Putamen (tissue), 1 donor: ENCODE measurements around the gene NCOR2.
A peak's percentile ranks its signal among the peaks of the same experiment; 100 is the strongest.

ENCODE experiments used
- DNase-seq: peaks from one replicate; pipeline ENCODE4 v3.0.0-alpha.2; 2016; ENCODE audit warnings: low spot score

Gene NCOR2

GRCh38 chr12:124559182-124560017 lies 8.0 kb downstream of the NCOR2 start:
- DNase-seq, result no peak

GRCh38 chr12:124558313-124558712 lies 9.1 kb downstream of the NCOR2 start:
- DNase-seq, result no peak

GRCh38 chr12:124557518-124558223 lies 9.7 kb downstream of the NCOR2 start:
- no peak for DNase-seq

DNA sequence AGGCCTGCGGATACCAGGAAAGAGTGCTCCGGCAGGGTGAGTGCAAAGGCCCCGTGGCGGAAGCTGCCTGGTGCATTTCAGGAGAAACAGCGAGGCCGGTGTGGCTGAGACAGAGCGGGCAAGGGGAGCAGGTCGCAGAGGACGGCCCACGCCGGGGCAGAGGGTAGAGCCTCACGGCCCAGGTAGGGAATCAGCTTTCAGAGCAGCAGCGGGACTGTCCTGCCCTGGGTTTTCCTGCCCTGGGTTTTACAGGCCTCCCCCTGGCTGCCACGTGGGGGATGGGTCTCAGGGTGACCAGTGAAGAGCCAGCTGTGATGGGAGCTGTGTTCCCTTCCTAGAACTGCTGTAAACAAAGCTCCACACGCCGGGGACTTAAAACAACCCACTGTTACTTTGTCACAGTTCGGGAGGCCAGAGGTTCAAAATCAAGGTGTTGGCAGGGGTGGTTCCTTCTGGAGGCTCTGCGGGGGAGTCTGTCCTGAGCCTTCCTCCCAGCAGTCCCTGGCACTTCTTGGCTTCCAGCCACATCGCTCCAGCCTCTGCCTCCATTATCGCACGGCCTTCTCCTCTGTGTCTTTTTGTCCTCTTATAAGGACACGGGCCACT lies 10.4 kb downstream of the NCOR2 start:
- peak; percentile 58 for DNase-seq

- no peak for DNase-seq
Measured at GRCh38 chr12:124556074-124556466, 11.3 kb downstream of the NCOR2 start.

- DNase-seq, result no peak
Measured at GRCh38 chr12:124555168-124556073, 12.0 kb downstream of the NCOR2 start.

DNA sequence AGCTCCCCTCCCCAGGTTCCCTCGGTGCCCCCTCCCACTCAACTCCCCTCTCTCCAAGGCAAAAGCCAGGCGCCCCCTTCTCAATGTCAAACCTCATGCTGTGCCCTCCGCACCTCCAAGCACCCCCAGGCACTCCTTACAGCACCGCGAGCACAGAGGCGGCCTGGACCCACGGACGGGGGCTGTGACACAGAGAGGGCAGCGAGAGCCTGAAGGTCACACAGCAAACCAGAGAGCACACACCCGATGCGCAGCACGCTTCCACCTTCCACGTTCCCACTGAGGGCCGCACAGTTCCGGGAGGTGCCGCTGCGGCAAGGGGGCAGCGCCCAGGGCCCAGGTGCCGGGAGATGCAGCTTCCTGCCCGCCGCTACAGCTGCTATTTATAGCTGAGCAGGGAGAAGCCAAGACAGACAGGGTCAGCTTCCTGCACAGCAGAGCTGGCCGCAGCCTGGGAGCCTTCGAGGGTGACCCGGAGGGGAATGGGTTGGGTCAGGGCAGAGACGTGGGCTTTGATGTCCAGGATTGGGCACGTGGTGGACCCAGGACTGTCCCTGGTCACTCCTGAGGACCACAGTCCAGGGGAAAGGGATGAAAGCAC lies 12.9 kb downstream of the NCOR2 start:
- DNase-seq, result no peak

DNA sequence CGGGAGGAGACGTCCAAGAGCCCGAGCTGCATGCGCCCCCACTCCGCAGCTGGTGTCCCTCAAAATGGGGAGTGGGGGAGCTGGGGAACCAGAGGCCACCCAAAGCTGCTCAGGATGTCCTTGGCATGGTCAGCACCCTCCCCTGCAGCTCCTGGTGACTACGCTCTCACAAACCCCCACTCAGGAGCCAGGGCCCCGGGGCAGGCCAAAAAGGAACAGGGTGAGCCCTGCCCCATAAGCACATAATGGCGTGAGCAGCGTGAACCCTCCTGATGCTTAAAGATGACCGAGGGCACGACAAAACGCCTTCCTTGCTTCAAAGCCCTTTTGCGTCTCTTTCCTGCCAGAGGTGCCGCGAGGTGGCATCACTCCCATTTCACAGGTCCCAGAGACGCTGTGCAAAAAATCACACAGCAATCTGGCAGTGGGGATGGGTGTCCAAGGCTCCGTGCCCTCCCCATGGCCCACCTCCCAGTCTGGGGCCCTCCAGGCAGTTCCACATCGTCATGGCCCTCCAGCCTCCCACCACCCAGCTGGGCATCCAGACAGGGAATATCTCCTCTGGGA lies 13.5 kb downstream of the NCOR2 start:
- no peak for DNase-seq

DNA sequence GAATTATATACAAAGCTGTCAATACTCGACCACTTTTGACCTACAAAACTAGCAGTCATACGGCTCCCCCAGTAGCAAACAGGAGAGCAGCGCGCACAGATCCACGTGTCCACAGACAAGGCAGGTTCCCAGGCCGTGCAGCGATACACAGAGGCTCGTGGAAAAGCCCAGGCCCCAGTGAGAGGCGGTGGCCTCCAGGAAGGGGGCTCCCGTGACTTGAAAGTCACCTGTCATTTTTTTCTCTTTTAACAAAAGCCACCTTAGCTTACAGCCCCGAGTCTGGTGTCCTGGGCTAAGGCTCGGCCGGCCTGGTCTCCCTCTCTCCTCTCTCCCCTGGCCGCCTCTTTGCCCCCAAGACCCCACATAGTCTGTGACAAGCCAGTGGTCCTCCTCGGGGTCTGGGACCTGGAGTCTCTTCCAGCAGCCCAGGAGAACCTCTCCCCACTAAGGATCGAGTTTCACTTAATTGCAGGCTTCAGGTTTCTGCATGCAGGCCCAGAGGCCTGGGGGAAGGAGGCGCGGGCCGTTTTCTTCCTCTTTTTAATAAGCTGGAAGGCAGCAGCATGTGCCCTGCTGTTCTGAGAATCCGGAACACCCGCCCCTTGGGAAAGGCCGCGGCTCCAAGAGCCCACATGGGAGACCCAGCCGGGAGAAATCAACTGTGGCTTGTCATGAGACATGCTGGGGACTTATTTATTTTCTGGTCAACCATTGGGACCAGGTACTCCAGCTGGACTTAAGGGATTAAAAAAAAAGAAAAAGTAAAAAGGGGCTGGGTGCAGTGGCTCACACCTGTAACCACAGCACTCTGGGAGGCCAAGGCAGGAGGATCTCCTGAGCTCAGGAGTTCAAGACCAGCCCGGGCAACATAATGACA lies 15.9 kb downstream of the NCOR2 start:
- DNase-seq, result no peak

- no peak for DNase-seq
Measured at GRCh38 chr12:124550123-124551089, 17.0 kb downstream of the NCOR2 start.

- DNase-seq, result no peak
Measured at GRCh38 chr12:124549629-124550028, 17.8 kb downstream of the NCOR2 start.

- DNase-seq, result no peak
Measured at GRCh38 chr12:124548854-124549378, 18.5 kb downstream of the NCOR2 start.

DNA sequence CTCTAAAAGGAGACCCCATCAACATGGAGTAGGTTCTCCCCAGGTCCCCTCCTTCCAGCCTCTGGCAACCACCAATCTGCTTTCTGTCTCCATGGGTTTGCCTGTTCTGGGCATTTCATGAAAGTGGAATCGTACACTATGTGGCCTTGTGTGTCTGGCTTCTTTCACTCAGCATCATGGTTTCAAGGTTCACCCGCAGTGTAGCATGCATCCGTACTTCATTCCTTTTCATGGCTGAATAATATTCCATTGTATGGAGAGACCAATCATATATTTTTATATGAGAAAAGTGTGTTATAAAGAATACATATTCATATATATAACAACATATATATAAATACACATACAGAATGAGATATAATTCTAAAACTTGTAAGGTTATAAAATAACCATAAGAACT lies 19.8 kb downstream of the NCOR2 start:
- no peak for DNase-seq

- no peak for DNase-seq
Measured at GRCh38 chr12:124545508-124546418, 21.6 kb downstream of the NCOR2 start.

DNA sequence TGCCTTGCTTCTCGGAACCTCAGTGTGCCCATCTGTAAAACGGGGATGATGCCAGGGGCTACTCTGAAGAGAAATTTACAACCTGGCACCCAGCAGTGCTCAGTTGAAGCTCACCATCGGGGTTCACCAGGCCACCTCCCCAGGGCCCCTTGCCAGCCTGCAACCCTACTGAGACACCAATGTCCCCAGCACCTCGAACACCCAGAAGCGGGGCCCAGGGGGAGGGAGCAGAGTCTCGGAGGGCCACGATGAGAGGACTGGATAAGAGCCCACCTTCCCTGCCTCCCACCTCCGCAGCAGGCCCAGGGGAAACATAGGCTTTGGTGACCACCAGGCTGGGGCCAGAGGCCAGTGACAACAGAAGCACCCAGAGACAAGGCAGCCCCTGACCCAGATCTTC lies 22.4 kb downstream of the NCOR2 start:
- no peak for DNase-seq

GRCh38 chr12:124544311-124544970 lies 23.0 kb downstream of the NCOR2 start:
- DNase-seq, result no peak
